GM21360 (cell line): Measurements from ENCODE around the gene IRAK1.

Source experiments
- ATAC-seq: cut with Tn5 transposase; IDR thresholded peaks from one replicate; pipeline ENCODE4 v1.9.1; 2021; ENCODE audit warnings: mild to moderate bottlenecking, moderate library complexity; ENCODE audit not compliant: unreplicated experiment

IRAK1 gene

GRCh38 chrX:154043003-154043763 is 23.5 kb upstream of the IRAK1 start:
- ATAC-seq = no peak

GRCh38 chrX:154040863-154041262 is 21.2 kb upstream of the IRAK1 start:
- ATAC-seq = no peak

GRCh38 chrX:154040307-154040756 is 20.6 kb upstream of the IRAK1 start:
- ATAC-seq = no peak

GRCh38 chrX:154039577-154039976 is 19.9 kb upstream of the IRAK1 start:
- ATAC-seq = no peak

GRCh38 chrX:154038656-154039055 is 19.0 kb upstream of the IRAK1 start:
- no peak for ATAC-seq

GRCh38 chrX:154037754-154038153 is 18.1 kb upstream of the IRAK1 start:
- ATAC-seq = no peak

GRCh38 chrX:154036513-154036912 is 16.8 kb upstream of the IRAK1 start:
- ATAC-seq = no peak

GRCh38 chrX:154033848-154034247 is 14.1 kb upstream of the IRAK1 start:
- ATAC-seq = no peak

- ATAC-seq = no peak
Observed at GRCh38 chrX:154032653-154033052, 13.0 kb upstream of the IRAK1 start.

- no peak for ATAC-seq
Observed at GRCh38 chrX:154032160-154032559, 12.5 kb upstream of the IRAK1 start.

- no peak for ATAC-seq
Observed at GRCh38 chrX:154030715-154031305, 11.1 kb upstream of the IRAK1 start.

- ATAC-seq = no peak
Observed at GRCh38 chrX:154030266-154030665, 10.6 kb upstream of the IRAK1 start.

- ATAC-seq = no peak
Observed at GRCh38 chrX:154029439-154029838, 9.7 kb upstream of the IRAK1 start.

GRCh38 chrX:154028502-154029184 is 8.9 kb upstream of the IRAK1 start:
- ATAC-seq = no peak

- ATAC-seq = no peak
Observed at GRCh38 chrX:154027986-154028385, 8.3 kb upstream of the IRAK1 start.

- no peak for ATAC-seq
Observed at GRCh38 chrX:154027022-154027402, 7.3 kb upstream of the IRAK1 start.

GRCh38 chrX:154026136-154027021 is 6.7 kb upstream of the IRAK1 start:
- no peak for ATAC-seq

- no peak for ATAC-seq
Observed at GRCh38 chrX:154025230-154025629, 5.5 kb upstream of the IRAK1 start.

GRCh38 chrX:154024271-154024670 is 4.6 kb upstream of the IRAK1 start:
- ATAC-seq = no peak

- no peak for ATAC-seq
Observed at GRCh38 chrX:154023276-154024000, 3.7 kb upstream of the IRAK1 start.
